ENCODE results near the gene HNRNPL. TPM values are rescaled to one million over a fixed set of nuclear protein-coding genes. Genes with fewer than 3 reads are reported as not detected.
"Not testable (repeated sequence)": the region's sequence is repeated elsewhere in the genome, so short reads cannot be mapped to it uniquely, and the experiment has no call there.

HNRNPL gene
- polyA plus RNA-seq, 1 experiment = 342 TPM

- Histone ChIP-seq H3K27me3 (ENCODE audit: control insufficient read depth, insufficient read depth, low read length) (no peaks in the 10 kb centered on the region), H3K36me3 (ENCODE audit: control insufficient read depth, insufficient read depth, low read length) (no peaks in the 10 kb centered on the region), H3K4me3 (ENCODE audit: low read depth, low read length) (no peak overlapping the region)
- TF ChIP-seq CTCF (IDR thresholded peaks at IDR 0.05; ENCODE audit: insufficient read depth, low read depth, low read length) = peak; percentile 38
- CTCF ChIA-PET = no interaction called here
- POLR2A ChIA-PET = no interaction called here
- no peak for DNase-seq (ENCODE audit: low read depth)
Measured at GRCh38 chr19:38792250-38793111, 57.3 kb downstream of the HNRNPL start.

- H3K36me3 ChIP-seq (ENCODE audit: control insufficient read depth, insufficient read depth, low read length); DNase-seq (ENCODE audit: low read depth); POLR2A ChIA-PET; CTCF ChIA-PET; H3K27me3 ChIP-seq (ENCODE audit: control insufficient read depth, insufficient read depth, low read length); H3K4me3 ChIP-seq (ENCODE audit: low read depth, low read length): not testable (repeated sequence)
Measured at GRCh38 chr19:38791451-38792064, 58.2 kb downstream of the HNRNPL start.

- H3K4me3 ChIP-seq (ENCODE audit: low read depth, low read length); CTCF ChIA-PET; POLR2A ChIA-PET; H3K36me3 ChIP-seq (ENCODE audit: control insufficient read depth, insufficient read depth, low read length); DNase-seq (ENCODE audit: low read depth); H3K27me3 ChIP-seq (ENCODE audit: control insufficient read depth, insufficient read depth, low read length): not testable (repeated sequence)
Measured at GRCh38 chr19:38790507-38791403, 59.0 kb downstream of the HNRNPL start.

- TF ChIP-seq CTCF (IDR thresholded peaks at IDR 0.05; ENCODE audit: insufficient read depth, low read depth, low read length) = no peak
- no peak within 1 kb of the TSS for H3K4me3 ChIP-seq (ENCODE audit: low read depth, low read length)
- H3K36me3 ChIP-seq (ENCODE audit: control insufficient read depth, insufficient read depth, low read length) = no peaks in the 10 kb centered on the region
- no peak for DNase-seq (ENCODE audit: low read depth)
- ChIA-PET POLR2A (no interaction called here), CTCF (no interaction called here)
- H3K27me3 ChIP-seq (ENCODE audit: control insufficient read depth, insufficient read depth, low read length) = no peaks in the 10 kb centered on the region
Measured at GRCh38 chr19:38788478-38789243, 61.1 kb downstream of the HNRNPL start, which contains the start of gene LGALS7B. TSS of gene LGALS7B (plus strand) at chr19:38789200. CDS start at chr19:38789227, 27 bp downstream.

- Histone ChIP-seq H3K27me3 (ENCODE audit: control insufficient read depth, insufficient read depth, low read length) (no peaks in the 10 kb centered on the region; the same call in 1 of the 2 replicates), H3K36me3 (ENCODE audit: control insufficient read depth, insufficient read depth, low read length) (no peaks in the 10 kb centered on the region), H3K4me3 (ENCODE audit: low read depth, low read length) (no peak overlapping the region)
- TF ChIP-seq CTCF (IDR thresholded peaks at IDR 0.05; ENCODE audit: insufficient read depth, low read depth, low read length) = no peak
- DNase-seq (ENCODE audit: low read depth) = no peak
- CTCF ChIA-PET = interaction anchor here (0.6 to 3.2 kb wide), 3 partner anchors 17 to 144 kb away, joined by 3 to 12 read pairs (median 4); partner anchors contain the start of genes MRPS12 and SARS2
- POLR2A ChIA-PET = no interaction called here
Measured at GRCh38 chr19:38786572-38787265, 63.1 kb downstream of the HNRNPL start.

Small RNA genes within 50 kb of the gene (small RNA-seq; reads per million reads assigned to genes)
- not detected for gene RNU6-140P (ENCODE audit: insufficient read length, low read depth, low replicate concordance)

Other genes starting within 250 kb of the HNRNPL start
- 0.18 and 0.25 TPM in 2 replicates for gene MAP4K1, start 232.0 kb downstream of the HNRNPL start, polyA plus RNA-seq (2011; rRNA removed)
- gene EIF3K, start 230.8 kb downstream of the HNRNPL start, polyA plus RNA-seq (2011; rRNA removed) = 230 and 357 TPM in 2 replicates
- 592 and 970 TPM in 2 replicates for gene ACTN4, start 202.3 kb downstream of the HNRNPL start, polyA plus RNA-seq (2011; rRNA removed)
- gene CAPN12, start 105.5 kb downstream of the HNRNPL start, polyA plus RNA-seq (2011; rRNA removed) = 0.34 and 0.75 TPM in 2 replicates
- gene LGALS7, start 76.5 kb downstream of the HNRNPL start, polyA plus RNA-seq (2011; rRNA removed) = not detected in 2 replicates
- not detected in 2 replicates for gene LGALS7B, start 60.8 kb downstream of the HNRNPL start, polyA plus RNA-seq (2011; rRNA removed)
- 0.28 and 0.53 TPM in 2 replicates for gene LGALS4, start 37.0 kb downstream of the HNRNPL start, polyA plus RNA-seq (2011; rRNA removed)
- 75.6 and 124 TPM in 2 replicates for gene ECH1, start 18.2 kb downstream of the HNRNPL start, polyA plus RNA-seq (2011; rRNA removed)
- 1.9 TPM in 2 replicates for gene RINL, start 28.3 kb upstream of the HNRNPL start, polyA plus RNA-seq (2011; rRNA removed)
- 44.4 and 71.8 TPM in 2 replicates for gene SIRT2, start 49.6 kb upstream of the HNRNPL start, polyA plus RNA-seq (2011; rRNA removed)
- 12.8 and 20.6 TPM in 2 replicates for gene NFKBIB, start 50.0 kb upstream of the HNRNPL start, polyA plus RNA-seq (2011; rRNA removed)
- not detected in 2 replicates for gene CCER2, start 62.2 kb upstream of the HNRNPL start, polyA plus RNA-seq (2011; rRNA removed)
- 15.4 and 26.1 TPM in 2 replicates for gene SARS2, start 80.8 kb upstream of the HNRNPL start, polyA plus RNA-seq (2011; rRNA removed)
- gene MRPS12, start 81.0 kb upstream of the HNRNPL start, polyA plus RNA-seq (2011; rRNA removed) = 32.0 and 49.3 TPM in 2 replicates
- gene FBXO17, start 125.8 kb upstream of the HNRNPL start, polyA plus RNA-seq (2011; rRNA removed) = 14.5 and 19.5 TPM in 2 replicates
- gene FBXO27, start 182.6 kb upstream of the HNRNPL start, polyA plus RNA-seq (2011; rRNA removed) = 4.4 and 7.0 TPM in 2 replicates
- gene ACP7, start 234.4 kb upstream of the HNRNPL start, polyA plus RNA-seq (2011; rRNA removed) = not detected in 2 replicates